GM23248 (cell line): ENCODE results near the gene SPOP.

ENCODE experiments used
- EZH2 ChIP-seq: fragments of 200-600 bp; sonication (generic); IDR thresholded peaks from 2 replicates; pipeline ENCODE4 v1.6.1; 2018; ENCODE audit warnings: antibody characterized with exemption, mild to moderate bottlenecking; ENCODE audit not compliant: insufficient read depth, poor library complexity, severe bottlenecking
- EZH2phosphoT487 ChIP-seq: fragments of 200-600 bp; sonication (generic); IDR thresholded peaks from 2 replicates; pipeline ENCODE4 v1.6.1; 2018; ENCODE audit warnings: antibody characterized with exemption, moderate library complexity, mild to moderate bottlenecking, low read depth; ENCODE audit not compliant: insufficient read depth

DNA sequence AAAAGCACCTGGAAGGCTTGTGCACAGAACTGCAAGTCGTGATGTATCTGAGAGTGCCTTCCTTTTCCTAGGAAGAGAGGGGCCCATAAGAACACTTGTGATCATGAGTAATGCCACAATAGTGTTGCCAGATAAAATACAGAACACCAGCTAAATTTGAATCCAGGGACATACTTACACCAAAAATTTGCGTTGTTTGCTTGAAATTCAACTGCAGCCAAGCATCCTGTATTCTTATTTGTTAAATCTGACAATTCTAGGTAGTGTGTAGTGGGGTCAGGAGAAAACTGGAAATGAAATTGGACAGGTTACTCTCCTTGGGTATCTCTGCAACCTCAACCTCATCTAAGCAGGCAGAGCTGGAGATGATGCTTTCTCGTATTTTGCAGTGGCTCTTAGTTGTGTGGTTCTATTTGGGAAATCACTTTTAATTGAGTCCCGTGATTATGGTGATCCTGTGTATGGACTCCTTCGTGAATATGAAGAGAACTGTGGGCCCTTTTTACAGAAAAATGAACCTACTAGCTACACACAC lies 17.9 kb upstream of the SPOP start:
- TF ChIP-seq EZH2 (no peak), EZH2phosphoT487 (no peak)
